HCT116 (cell line): Measurements from ENCODE around the gene RAD21L1.

Experiments used
- ATF3 ChIP-seq: IDR thresholded peaks from 2 replicates; pipeline ENCODE4 v1.6.1; 2012
- CBX3 ChIP-seq: IDR thresholded peaks from 2 replicates; pipeline ENCODE4 v1.6.1; 2012; ENCODE audit warnings: low read depth
- CTCF ChIP-seq, 3 experiments: fragments of 200-600 bp in 1 of 3; sonication (generic) in 1 of 3; IDR thresholded peaks in 2 of 3; conservative IDR thresholded peaks in 1 of 3; 2 replicates each; pipeline ENCODE4 v1.5.1; 2012 to 2017; ENCODE audit warnings: low read depth in 2 of 3, low read length in 2 of 3, antibody characterized with exemption in 1 of 3, borderline replicate concordance in 1 of 3, control low read depth in 1 of 3, mild to moderate bottlenecking in 1 of 3, mixed read lengths in 1 of 3, mixed run types in 1 of 3, moderate library complexity in 1 of 3; ENCODE audit not compliant: insufficient read depth in 1 of 3
- EGR1 ChIP-seq: IDR thresholded peaks from 2 replicates; pipeline ENCODE4 v1.6.1; 2012; ENCODE audit warnings: low read depth
- EZH2 ChIP-seq: fragments of 200-600 bp; sonication (generic); IDR thresholded peaks from 2 replicates; pipeline ENCODE4 v1.6.1; 2017; ENCODE audit warnings: antibody characterized with exemption, mixed run types
- MAX ChIP-seq: IDR thresholded peaks from 2 replicates; pipeline ENCODE4 v1.6.1; 2012
- POLR2A ChIP-seq: IDR thresholded peaks from 2 replicates; pipeline ENCODE4 v1.7.0; 2011; ENCODE audit warnings: borderline replicate concordance; ENCODE audit not compliant: insufficient read depth, insufficient read length; ENCODE audit errors: extremely low read depth
- POLR2AphosphoS5 ChIP-seq: IDR thresholded peaks from 2 replicates; pipeline ENCODE4 v1.6.1; 2011; ENCODE audit warnings: mild to moderate bottlenecking, low read depth, low read length, moderate library complexity
- SRF ChIP-seq: IDR thresholded peaks from 2 replicates; pipeline ENCODE4 v1.6.1; 2012; ENCODE audit warnings: low read depth
- YY1 ChIP-seq: IDR thresholded peaks from 2 replicates; pipeline ENCODE4 v1.6.1; 2011; ENCODE audit warnings: low read length, low read depth, moderate library complexity, mild to moderate bottlenecking; ENCODE audit not compliant: insufficient replicate concordance; ENCODE audit errors: extremely low read depth
- ZFX ChIP-seq: fragments of 450-650 bp; IDR thresholded peaks from 2 replicates; pipeline ENCODE4 v1.6.1; 2017
- ZNF274 ChIP-seq: fragments of 200-500 bp; sonication (Bioruptor generic); IDR thresholded peaks from 2 replicates; pipeline ENCODE4 v1.6.1; 2014; ENCODE audit warnings: mild to moderate bottlenecking, low read depth, low read length, inconsistent platforms
- TF ChIP-seq, protein P1 (sequence below): IDR thresholded peaks from 2 replicates; pipeline ENCODE4 v1.6.1; 2012; ENCODE audit warnings: low read depth

DNA sequence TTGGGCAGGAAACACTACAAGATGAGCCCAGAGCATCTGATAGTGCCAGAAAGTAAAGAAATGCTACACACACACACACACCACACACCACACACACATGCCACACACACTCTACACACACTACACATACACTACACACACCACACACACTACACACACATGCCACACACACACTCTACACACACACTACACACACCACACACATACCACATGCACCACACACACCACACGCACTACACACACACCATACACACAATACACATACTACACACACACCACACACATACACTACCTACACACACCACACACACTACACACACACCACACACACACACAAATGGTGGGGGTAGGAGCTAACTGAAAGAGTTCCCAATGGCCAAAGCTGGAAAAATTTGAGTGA lies 37.5 kb upstream of the RAD21L1 start:
- TF ChIP-seq, protein P1, sequence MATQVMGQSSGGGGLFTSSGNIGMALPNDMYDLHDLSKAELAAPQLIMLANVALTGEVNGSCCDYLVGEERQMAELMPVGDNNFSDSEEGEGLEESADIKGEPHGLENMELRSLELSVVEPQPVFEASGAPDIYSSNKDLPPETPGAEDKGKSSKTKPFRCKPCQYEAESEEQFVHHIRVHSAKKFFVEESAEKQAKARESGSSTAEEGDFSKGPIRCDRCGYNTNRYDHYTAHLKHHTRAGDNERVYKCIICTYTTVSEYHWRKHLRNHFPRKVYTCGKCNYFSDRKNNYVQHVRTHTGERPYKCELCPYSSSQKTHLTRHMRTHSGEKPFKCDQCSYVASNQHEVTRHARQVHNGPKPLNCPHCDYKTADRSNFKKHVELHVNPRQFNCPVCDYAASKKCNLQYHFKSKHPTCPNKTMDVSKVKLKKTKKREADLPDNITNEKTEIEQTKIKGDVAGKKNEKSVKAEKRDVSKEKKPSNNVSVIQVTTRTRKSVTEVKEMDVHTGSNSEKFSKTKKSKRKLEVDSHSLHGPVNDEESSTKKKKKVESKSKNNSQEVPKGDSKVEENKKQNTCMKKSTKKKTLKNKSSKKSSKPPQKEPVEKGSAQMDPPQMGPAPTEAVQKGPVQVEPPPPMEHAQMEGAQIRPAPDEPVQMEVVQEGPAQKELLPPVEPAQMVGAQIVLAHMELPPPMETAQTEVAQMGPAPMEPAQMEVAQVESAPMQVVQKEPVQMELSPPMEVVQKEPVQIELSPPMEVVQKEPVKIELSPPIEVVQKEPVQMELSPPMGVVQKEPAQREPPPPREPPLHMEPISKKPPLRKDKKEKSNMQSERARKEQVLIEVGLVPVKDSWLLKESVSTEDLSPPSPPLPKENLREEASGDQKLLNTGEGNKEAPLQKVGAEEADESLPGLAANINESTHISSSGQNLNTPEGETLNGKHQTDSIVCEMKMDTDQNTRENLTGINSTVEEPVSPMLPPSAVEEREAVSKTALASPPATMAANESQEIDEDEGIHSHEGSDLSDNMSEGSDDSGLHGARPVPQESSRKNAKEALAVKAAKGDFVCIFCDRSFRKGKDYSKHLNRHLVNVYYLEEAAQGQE: no peak
- no peak for TF ChIP-seq CTCF (IDR thresholded peaks at IDR 0.05 in 2 of 3, conservative IDR thresholded peaks at IDR 0.05 in 1 of 3; ENCODE audit: borderline replicate concordance in 1 of 3, insufficient read depth in 1 of 3, low read depth in 2 of 3, low read length in 2 of 3)
- TF ChIP-seq POLR2A: no peak
- no peak for TF ChIP-seq YY1
- TF ChIP-seq MAX: no peak
- no peak for TF ChIP-seq ATF3
- no peak for TF ChIP-seq POLR2AphosphoS5
- TF ChIP-seq ZNF274: no peak
- no peak for TF ChIP-seq CBX3
- no peak for TF ChIP-seq EZH2
- TF ChIP-seq ZFX: no peak
- no peak for TF ChIP-seq EGR1
- no peak for TF ChIP-seq SRF
